HUES48 (cell line): ENCODE measurements around the gene ABHD10.

Experiments used
- H3K27ac ChIP-seq: one replicate; pipeline ENCODE4 v1.7.0; 2013; ENCODE audit warnings: low read depth, low read length, inconsistent platforms
- H3K27me3 ChIP-seq: 2 replicates; pipeline ENCODE4 v1.6.1; 2013; ENCODE audit warnings: mild to moderate bottlenecking, low read length; ENCODE audit not compliant: control insufficient read depth, insufficient read depth
- H3K36me3 ChIP-seq: 2 replicates; pipeline ENCODE4 v1.6.1; 2013; ENCODE audit warnings: low read length; ENCODE audit not compliant: control insufficient read depth, insufficient read depth
- H3K4me1 ChIP-seq: 2 replicates; pipeline ENCODE4 v1.6.1; 2013; ENCODE audit warnings: mild to moderate bottlenecking, low read length; ENCODE audit not compliant: control insufficient read depth, insufficient read depth
- H3K4me3 ChIP-seq: 2 replicates; pipeline ENCODE4 v1.5.1; 2013; ENCODE audit warnings: mild to moderate bottlenecking, low read depth, low read length
- H3K9ac ChIP-seq: 2 replicates; pipeline ENCODE4 v1.6.1; 2013; ENCODE audit warnings: mild to moderate bottlenecking, low read depth, low read length, moderate library complexity
- H3K9me3 ChIP-seq: 2 replicates; pipeline ENCODE4 v1.6.1; 2013; ENCODE audit warnings: low read length; ENCODE audit not compliant: control insufficient read depth, insufficient read depth

The ABHD10 gene

DNA sequence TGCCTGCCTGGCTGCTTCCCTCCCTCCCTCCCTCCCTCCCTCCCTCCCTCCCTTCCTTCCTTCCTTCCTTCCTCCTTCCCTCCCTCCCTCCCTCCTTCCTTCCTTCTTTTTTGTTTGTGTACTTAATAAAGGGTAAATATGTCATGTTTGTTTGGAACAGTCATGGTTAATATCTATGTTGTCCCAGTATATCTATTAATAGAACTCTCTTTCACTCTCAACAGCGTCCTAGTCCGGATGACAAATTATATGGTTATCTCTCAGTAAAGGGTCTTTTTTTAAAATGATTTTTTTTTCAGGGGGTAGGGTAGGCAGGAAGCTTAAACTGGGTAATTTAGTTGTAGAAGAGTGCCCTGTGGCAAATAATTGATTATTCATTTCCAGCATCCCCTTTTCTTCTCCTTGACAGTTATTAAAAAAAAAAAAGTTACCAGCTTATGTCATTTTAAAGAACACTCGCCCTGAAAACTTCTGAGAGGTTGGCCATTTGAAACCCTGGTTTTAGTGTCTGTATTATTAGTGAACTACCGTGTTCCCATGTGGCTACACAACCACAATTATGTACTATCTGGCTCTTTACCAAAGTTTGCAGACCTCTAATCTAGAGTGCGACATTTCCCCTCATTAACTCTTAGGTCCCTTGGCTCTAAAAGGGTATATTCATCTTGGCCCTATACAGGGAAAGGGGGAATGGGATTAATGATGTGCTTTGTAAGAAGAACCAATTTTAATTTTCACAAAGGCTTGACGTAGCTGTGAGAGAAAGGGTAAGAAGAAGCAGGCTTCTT, 33.6 kb downstream of the ABHD10 start:
- H3K27ac ChIP-seq: no peak overlapping the region
- no peak overlapping the region for H3K4me3 ChIP-seq

DNA sequence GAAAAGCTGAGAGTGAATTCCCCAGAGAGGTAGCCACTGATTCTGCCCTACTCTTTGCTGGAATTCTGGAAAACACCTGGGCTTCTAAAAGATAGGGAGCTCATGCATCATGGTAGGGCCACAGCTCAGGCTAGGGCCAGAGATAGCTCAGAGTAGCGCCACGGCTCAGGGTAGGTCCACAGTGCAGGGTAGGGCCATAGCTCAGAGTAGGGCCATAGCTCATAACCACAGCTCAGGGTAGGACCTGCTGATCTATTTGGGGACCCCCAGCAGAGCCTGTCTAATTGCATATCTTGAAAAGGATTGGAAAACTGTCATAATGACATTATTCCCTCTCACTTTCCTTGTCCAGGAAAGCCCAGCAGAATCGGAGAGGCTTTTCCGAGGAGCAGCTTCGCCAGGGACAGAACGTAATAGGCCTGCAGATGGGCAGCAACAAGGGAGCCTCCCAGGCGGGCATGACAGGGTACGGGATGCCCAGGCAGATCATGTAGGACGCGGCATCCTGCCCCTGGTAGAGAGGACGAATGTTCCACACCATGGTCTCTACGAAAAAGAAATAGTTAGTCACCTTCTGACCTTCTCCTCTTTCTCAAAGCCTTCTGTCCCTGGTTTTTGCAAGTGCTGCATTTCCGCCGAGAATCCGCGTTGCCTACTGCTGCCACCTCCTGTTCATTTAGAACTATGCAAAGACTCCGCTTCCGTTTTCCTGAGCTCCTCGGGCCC, 34.4 kb downstream of the ABHD10 start:
- Histone ChIP-seq H3K27me3 (no peaks in the 10 kb centered on the region), H3K9ac (no peak overlapping the region), H3K9me3 (no peaks in the 10 kb centered on the region), H3K4me3 (no peak overlapping the region), H3K4me1 (no peaks in the 10 kb centered on the region; the same call in 1 of the 2 replicates), H3K27ac (no peak overlapping the region), H3K36me3 (no peaks in the 10 kb centered on the region)

More for the DNA sequence above, 33.6 kb downstream of the ABHD10 start:
- Histone ChIP-seq H3K9ac (no peak overlapping the region), H3K27me3 (no peaks in the 10 kb centered on the region), H3K9me3 (no peaks in the 10 kb centered on the region), H3K36me3 (no peaks in the 10 kb centered on the region), H3K4me1 (no peaks in the 10 kb centered on the region; the same call in 1 of the 2 replicates)

DNA sequence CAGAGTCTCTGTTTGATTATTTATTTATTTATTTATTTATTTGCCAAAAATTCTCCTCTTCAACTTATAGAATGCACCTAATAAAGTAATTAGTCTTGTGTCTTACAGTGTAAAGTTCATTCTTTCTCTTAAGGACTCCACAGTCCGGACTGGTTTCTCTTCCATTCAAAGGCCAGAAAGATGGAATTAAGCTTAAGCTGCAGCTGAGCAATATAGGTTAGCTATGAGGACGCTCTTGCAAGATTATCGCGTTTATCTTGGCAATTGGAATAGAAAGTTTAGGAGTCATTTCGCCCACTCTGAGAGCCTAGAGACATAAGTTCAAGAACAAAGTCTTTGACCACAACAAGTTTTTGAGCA, 34.9 kb downstream of the ABHD10 start:
- Histone ChIP-seq H3K4me3 (no peak overlapping the region), H3K27ac (no peak overlapping the region)

DNA sequence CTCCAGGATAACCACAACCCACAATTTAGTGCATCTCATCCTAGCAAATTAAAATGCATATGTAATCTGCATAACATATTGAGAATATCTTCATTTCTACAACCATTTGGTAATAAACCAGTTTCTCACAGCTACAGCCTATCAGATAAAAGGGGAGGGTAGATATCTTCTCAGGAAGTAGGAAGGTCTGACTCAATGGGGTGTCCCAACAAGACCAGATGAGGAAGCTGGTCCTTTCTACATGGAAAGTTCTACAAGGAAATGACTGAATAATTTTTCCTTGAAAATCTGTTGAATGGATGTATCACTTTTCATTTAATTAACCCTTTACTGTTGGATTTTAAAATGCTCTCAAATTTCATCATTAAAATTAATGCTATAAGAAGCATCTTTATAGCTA, 38.3 kb downstream of the ABHD10 start:
- no peak overlapping the region for H3K27ac ChIP-seq
- no peaks in the 10 kb centered on the region; the same call in 1 of the 2 replicates for H3K4me1 ChIP-seq
- no peaks in the 10 kb centered on the region for H3K9me3 ChIP-seq
- no peak overlapping the region for H3K9ac ChIP-seq
- H3K4me3 ChIP-seq: no peak overlapping the region
- no peaks in the 10 kb centered on the region for H3K36me3 ChIP-seq
- H3K27me3 ChIP-seq: no peaks in the 10 kb centered on the region

More for the DNA sequence above, 34.9 kb downstream of the ABHD10 start:
- Histone ChIP-seq H3K4me1 (no peaks in the 10 kb centered on the region; the same call in 1 of the 2 replicates), H3K9ac (no peak overlapping the region), H3K36me3 (no peaks in the 10 kb centered on the region), H3K9me3 (no peaks in the 10 kb centered on the region), H3K27me3 (no peaks in the 10 kb centered on the region)

DNA sequence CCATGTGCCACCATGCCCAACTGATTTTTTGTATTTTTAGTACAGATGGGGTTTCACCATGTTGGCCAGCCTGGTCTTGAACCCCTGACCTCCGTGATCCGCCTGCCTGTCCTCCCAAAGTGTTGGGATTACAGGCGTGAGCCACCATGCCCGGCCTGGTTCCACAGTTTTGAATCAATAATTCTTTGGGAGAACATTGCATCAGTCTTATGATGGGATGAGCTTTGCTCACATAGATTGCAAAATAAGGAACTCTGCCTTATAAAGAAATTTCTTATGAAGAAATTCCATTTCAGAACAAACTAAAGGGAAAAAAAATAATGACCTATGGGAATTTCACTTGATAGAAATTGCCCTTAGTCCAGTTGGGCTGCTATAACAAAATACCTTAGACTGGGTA, 39.9 kb downstream of the ABHD10 start:
- no peaks in the 10 kb centered on the region for H3K27me3 ChIP-seq
- H3K9me3 ChIP-seq: no peaks in the 10 kb centered on the region
- H3K4me3 ChIP-seq: no peak overlapping the region
- no peaks in the 10 kb centered on the region for H3K4me1 ChIP-seq
- H3K36me3 ChIP-seq: no peaks in the 10 kb centered on the region
- H3K9ac ChIP-seq: no peak overlapping the region
- no peak overlapping the region for H3K27ac ChIP-seq

DNA sequence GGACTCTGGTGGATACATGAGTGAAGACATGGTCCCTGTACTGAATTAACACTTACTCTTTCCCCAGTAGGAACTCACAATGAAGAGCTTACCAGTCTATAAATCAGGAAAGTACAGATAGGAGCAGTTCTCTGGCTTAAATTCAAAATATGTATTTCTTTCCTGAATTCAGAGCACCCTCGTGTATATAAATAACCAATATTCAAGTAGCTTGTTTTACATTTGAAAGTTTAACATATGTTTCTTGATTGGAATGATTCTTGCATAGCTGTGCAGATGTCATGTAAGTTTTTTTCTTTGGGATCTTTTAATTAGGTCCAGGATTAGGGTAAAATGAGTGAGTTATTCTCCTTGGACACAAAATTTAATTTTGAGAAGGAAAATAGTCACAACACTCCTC, 40.9 kb downstream of the ABHD10 start:
- H3K27ac ChIP-seq: no peak overlapping the region
- no peaks in the 10 kb centered on the region for H3K27me3 ChIP-seq
- H3K9me3 ChIP-seq: no peaks in the 10 kb centered on the region
- H3K36me3 ChIP-seq: no peaks in the 10 kb centered on the region
- H3K4me1 ChIP-seq: no peaks in the 10 kb centered on the region
- H3K4me3 ChIP-seq: no peak overlapping the region
- no peak overlapping the region for H3K9ac ChIP-seq

DNA sequence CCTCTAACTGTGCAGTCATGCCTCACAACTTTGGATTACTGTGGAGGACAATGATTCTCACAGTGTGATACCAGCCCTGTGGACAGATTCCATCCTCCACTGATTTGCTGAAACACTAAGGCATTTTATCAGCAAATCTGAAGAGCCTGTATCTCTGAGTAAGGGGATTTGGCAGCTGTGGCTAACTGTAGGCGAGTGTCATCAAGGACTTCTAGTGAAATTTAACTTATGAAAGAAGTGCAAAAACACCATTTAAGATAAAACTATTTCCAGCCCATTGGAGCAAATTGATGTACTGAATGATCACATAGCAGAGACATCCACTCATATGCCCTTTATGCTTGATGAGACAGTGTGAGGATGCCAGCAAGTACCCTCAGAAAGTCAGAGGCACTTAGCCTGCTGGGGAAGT, 41.9 kb downstream of the ABHD10 start:
- Histone ChIP-seq H3K9ac (no peak overlapping the region), H3K27ac (no peak overlapping the region), H3K27me3 (no peaks in the 10 kb centered on the region), H3K4me3 (no peak overlapping the region), H3K9me3 (no peaks in the 10 kb centered on the region), H3K36me3 (no peaks in the 10 kb centered on the region), H3K4me1 (no peaks in the 10 kb centered on the region)

DNA sequence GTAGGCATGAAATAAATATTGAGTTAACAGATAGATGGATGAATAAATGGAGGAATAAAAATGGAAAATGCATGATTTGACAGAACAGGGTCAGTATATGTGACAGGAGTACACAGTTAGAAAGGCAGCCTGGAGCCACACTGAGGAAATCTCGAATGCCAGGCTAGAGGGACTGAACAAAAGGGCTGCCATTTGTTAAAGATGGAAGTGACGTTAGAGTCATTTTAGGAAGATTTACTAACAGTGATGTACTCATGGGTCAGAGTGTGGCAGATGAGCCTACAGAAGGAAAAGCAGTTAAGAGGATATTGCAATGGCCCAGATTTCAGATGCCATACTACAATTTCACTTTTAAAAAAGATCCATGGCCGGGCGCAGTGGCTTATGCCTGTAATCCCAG, 48.3 kb downstream of the ABHD10 start:
- H3K27me3 ChIP-seq: no peaks in the 10 kb centered on the region
- H3K4me3 ChIP-seq: no peak overlapping the region
- H3K36me3 ChIP-seq: no peaks in the 10 kb centered on the region
- H3K9me3 ChIP-seq: no peaks in the 10 kb centered on the region
- no peaks in the 10 kb centered on the region for H3K4me1 ChIP-seq
- H3K27ac ChIP-seq: no peak overlapping the region
- H3K9ac ChIP-seq: no peak overlapping the region

DNA sequence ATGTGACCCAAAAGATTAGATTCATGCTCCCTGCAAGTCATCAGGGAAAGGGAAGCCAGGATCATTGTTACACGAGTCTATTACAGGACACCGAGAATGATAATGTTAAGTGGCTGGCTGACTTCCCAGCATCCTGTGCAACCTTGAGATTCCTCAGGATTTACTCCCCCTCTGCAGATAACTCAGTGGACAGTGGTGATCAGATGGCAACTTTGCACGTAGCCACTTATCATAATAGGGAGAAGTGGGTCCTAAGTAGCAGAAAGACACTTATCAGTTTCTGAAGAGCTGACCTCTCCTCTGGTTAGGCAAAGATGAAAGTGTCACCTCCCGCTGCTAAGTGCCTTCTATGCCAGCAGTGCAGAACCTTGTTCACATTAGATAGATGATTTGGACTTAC, 49.0 kb downstream of the ABHD10 start:
- Histone ChIP-seq H3K9me3 (no peaks in the 10 kb centered on the region), H3K27me3 (no peaks in the 10 kb centered on the region), H3K27ac (no peak overlapping the region), H3K4me1 (no peaks in the 10 kb centered on the region), H3K36me3 (no peaks in the 10 kb centered on the region), H3K4me3 (no peak overlapping the region), H3K9ac (no peak overlapping the region)

DNA sequence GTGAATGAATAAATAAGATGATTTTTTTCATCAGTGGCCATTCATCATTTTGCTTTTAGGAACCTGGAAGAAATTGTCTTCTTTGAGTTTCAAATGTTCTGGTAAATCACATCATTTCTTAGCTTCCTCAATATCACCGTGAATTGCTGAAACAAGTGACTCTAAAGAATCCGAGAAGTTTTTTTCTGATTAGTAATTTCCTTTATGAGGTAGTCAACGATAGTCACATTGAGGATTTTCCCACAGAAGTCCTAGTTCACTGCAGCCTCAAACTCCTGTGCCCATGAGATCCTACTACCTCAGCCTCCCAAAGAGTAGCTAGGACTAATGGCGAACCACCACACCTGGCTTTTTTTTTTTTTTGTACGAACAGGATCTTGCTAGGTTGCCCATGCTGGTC, 52.1 kb downstream of the ABHD10 start:
- H3K9me3 ChIP-seq: peaks cover 2% of the 10 kb centered on the region; the same call in 1 of the 2 replicates
- no peaks in the 10 kb centered on the region for H3K4me1 ChIP-seq
- no peak overlapping the region for H3K9ac ChIP-seq
- no peaks in the 10 kb centered on the region for H3K27me3 ChIP-seq
- H3K27ac ChIP-seq: no peak overlapping the region
- H3K4me3 ChIP-seq: no peak overlapping the region
- no peaks in the 10 kb centered on the region for H3K36me3 ChIP-seq

DNA sequence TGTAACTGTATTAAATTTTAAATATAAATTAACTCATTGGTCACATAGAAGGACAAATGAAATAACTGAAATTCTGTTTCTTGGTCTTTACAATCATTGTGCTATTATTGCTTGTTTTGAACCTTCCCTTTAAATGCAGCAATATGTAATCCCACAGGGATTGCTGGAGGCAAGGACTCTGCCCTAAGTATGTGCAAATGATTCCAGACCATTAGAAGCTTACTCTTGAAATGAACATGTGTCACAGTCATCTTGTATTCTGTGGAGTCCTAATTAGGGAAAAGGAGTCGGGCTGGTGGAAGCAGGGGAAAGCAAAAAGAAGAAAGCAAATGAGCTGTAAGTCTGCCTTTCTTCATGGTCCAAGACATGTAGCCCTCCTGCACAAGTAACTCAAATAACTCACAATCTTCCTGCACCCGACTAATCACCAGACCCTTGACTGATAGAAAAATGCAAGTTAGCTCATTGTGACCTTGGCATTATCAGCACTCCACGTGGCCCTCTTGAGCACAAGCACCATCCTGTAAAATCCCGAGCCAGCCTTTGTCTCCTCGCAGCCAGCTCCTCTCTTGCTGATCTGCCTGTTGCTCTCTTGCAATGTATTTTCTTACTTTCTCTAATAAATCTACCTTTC, 53.4 kb downstream of the ABHD10 start:
- H3K36me3 ChIP-seq: no peaks in the 10 kb centered on the region
- H3K27me3 ChIP-seq: no peaks in the 10 kb centered on the region
- H3K4me3 ChIP-seq: no peak overlapping the region
- H3K27ac ChIP-seq: no peak overlapping the region
- no peak overlapping the region for H3K9ac ChIP-seq
- H3K4me1 ChIP-seq: no peaks in the 10 kb centered on the region
- peaks cover 15% of the 10 kb centered on the region for H3K9me3 ChIP-seq
